Neural crest cell (in vitro differentiated cells): ENCODE data around the gene CLCNKA. TPM values are rescaled to one million over a fixed set of nuclear protein-coding genes. Genes with fewer than 3 reads are reported as not detected.
"Not testable (repeated sequence)": the region's sequence is repeated elsewhere in the genome, so short reads cannot be mapped to it uniquely, and the experiment has no call there.

Experiments used
- DNase-seq: peaks from one replicate; pipeline ENCODE4 v3.0.0; 2021; ENCODE audit warnings: low read depth, mixed read lengths, low spot score
- H3K27ac Mint-ChIP-seq: one replicate; pipeline ENCODE4 v1.8.0; 2021; ENCODE audit warnings: mild to moderate bottlenecking, mixed read lengths; ENCODE audit not compliant: unreplicated experiment
- H3K27me3 Mint-ChIP-seq: 2 replicates; pipeline ENCODE4 v1.8.0; 2021; ENCODE audit warnings: low read depth, mild to moderate bottlenecking, mixed read lengths
- H3K36me3 Mint-ChIP-seq: 2 replicates; pipeline ENCODE4 v1.8.0; 2021; ENCODE audit warnings: low read depth, mild to moderate bottlenecking, mixed read lengths
- H3K4me1 Mint-ChIP-seq: 2 replicates; pipeline ENCODE4 v1.8.0; 2021; ENCODE audit warnings: mixed read lengths
- H3K4me3 Mint-ChIP-seq: one replicate; pipeline ENCODE4 v1.8.0; 2021; ENCODE audit warnings: mild to moderate bottlenecking, mixed read lengths
- H3K9me3 Mint-ChIP-seq: 2 replicates; pipeline ENCODE4 v1.8.0; 2021; ENCODE audit warnings: mixed read lengths
- CTCF ChIP-seq: fragments of 200-600 bp; sonication (generic); conservative IDR thresholded peaks from 2 replicates; pipeline ENCODE4 v1.5.0; 2021; ENCODE audit warnings: antibody characterized with exemption, mild to moderate bottlenecking
- total RNA-seq: library from RNA; stranded (reverse); gene quantifications from 2 replicates; pipeline ENCODE4 v1.2.1, GENCODE V29; 2021

Gene CLCNKA
- total RNA-seq, 1 donor from 2014 or later = not detected

- TF ChIP-seq CTCF = no peak
- Mint-ChIP-seq H3K27ac (peak within 1 kb of the TSS; percentile 94), H3K4me3 (peak within 1 kb of the TSS; percentile 95), H3K36me3 (peaks cover 17% of the 10 kb centered on the region), H3K4me1 (peaks cover 17% of the 10 kb centered on the region), H3K9me3 (peaks cover 6% of the 10 kb centered on the region), H3K27me3 (peaks cover 6% of the 10 kb centered on the region)
- DNase-seq = peak; percentile 96
These were observed 45.8 kb upstream of the CLCNKA start, which contains the start of gene ZBTB17 for GRCh38 chr1:15975805-15976680. ZBTB17 (minus strand) TSS chr1:15976101; CDS start chr1:15948495, 27,606 bp downstream.

GRCh38 chr1:15977947-15978346 lies 43.9 kb upstream of the CLCNKA start:
- peaks cover 12% of the 10 kb centered on the region for H3K27me3 Mint-ChIP-seq
- not testable (repeated sequence) for DNase-seq, H3K27ac Mint-ChIP-seq, H3K9me3 Mint-ChIP-seq, H3K36me3 Mint-ChIP-seq
- H3K4me1 Mint-ChIP-seq = peaks cover 17% of the 10 kb centered on the region
- H3K4me3 Mint-ChIP-seq = peak overlapping the region; percentile 61

- H3K4me3 Mint-ChIP-seq = no peak overlapping the region
- peaks cover 4% of the 10 kb centered on the region for H3K9me3 Mint-ChIP-seq
- no peaks in the 10 kb centered on the region for H3K36me3 Mint-ChIP-seq
- TF ChIP-seq CTCF = no peak
- H3K27ac Mint-ChIP-seq = no peak overlapping the region
- peaks cover 2% of the 10 kb centered on the region for H3K4me1 Mint-ChIP-seq
- no peak for DNase-seq
- peaks cover 26% of the 10 kb centered on the region for H3K27me3 Mint-ChIP-seq
These were observed 40.2 kb upstream of the CLCNKA start for GRCh38 chr1:15981679-15982078.

GRCh38 chr1:15983275-15983674 lies 38.6 kb upstream of the CLCNKA start:
- H3K27me3 Mint-ChIP-seq = peaks cover 26% of the 10 kb centered on the region
- no peak overlapping the region for H3K4me3 Mint-ChIP-seq
- H3K27ac Mint-ChIP-seq = no peak overlapping the region
- H3K9me3 Mint-ChIP-seq = peaks cover under 1% of the 10 kb centered on the region
- no peak for TF ChIP-seq CTCF
- H3K36me3 Mint-ChIP-seq = no peaks in the 10 kb centered on the region
- H3K4me1 Mint-ChIP-seq = peaks cover 4% of the 10 kb centered on the region
- DNase-seq = no peak

GRCh38 chr1:15985611-15986297 lies 36.1 kb upstream of the CLCNKA start:
- no peaks in the 10 kb centered on the region for H3K36me3 Mint-ChIP-seq
- no peak overlapping the region for H3K27ac Mint-ChIP-seq
- H3K4me3 Mint-ChIP-seq = no peak overlapping the region
- H3K27me3 Mint-ChIP-seq = peaks cover 21% of the 10 kb centered on the region
- no peak for DNase-seq
- TF ChIP-seq CTCF = no peak
- H3K4me1 Mint-ChIP-seq = peaks cover 4% of the 10 kb centered on the region
- H3K9me3 Mint-ChIP-seq = no peaks in the 10 kb centered on the region
